G401 (cell line): ENCODE results near the gene POLR2F. TPM values are rescaled to one million over a fixed set of nuclear protein-coding genes. Genes with fewer than 3 reads are reported as not detected.
"Not testable (repeated sequence)": the region's sequence is repeated elsewhere in the genome, so short reads cannot be mapped to it uniquely, and the experiment has no call there.

ENCODE experiments used
- DNase-seq: peaks from one replicate; pipeline ENCODE4 v3.0.0-alpha.2; 2015; ENCODE audit warnings: low spot score
- in situ Hi-C: cut with HindIII; loops from 2 replicates; pipeline ENCODE4 v1.10.0; 2016; ENCODE audit warnings: low sequenced_read_pairs, mixed read lengths
- total RNA-seq: library from RNA; depleted of rRNA; stranded (reverse); fragments of >200 nt; shearing (Covaris generic); gene quantifications from 2 replicates; pipeline ENCODE4 v1.2.3, GENCODE V29; 2014

The POLR2F gene
- total RNA-seq, 1 experiment from 2014 or later = 225 TPM

- DNase-seq, in situ Hi-C loops: not testable (repeated sequence)
Observed at GRCh38 chr22:37947142-37947795, 6.2 kb upstream of the POLR2F start.

DNA sequence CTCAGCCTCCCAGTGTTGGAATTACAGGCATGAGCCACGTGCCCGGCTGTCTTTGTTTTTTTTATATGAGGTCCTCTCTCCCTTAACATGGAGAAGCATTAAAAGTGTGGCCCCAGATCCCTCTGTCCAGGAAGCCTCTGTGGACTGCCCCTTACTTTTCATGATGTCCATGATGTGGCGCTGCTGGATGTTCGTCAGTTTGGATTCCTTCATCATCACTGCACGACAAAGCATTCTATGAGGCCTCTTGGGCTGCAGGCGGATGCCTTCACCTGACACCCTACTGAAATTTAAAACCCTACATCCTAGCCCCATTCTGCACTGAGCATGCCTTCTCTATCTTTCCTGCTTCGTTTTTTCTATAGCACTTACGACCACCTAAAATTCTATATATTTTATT lies 2.2 kb upstream of the POLR2F start:
- peak; percentile 19 for DNase-seq
- in situ Hi-C loops = loop anchor here (25.0 kb wide), 1 partner anchor 89 kb away; no protein-coding TSS in a partner anchor

GRCh38 chr22:37952629-37953028 lies 870 bp upstream of the POLR2F start:
- peak; percentile 31 for DNase-seq

DNA sequence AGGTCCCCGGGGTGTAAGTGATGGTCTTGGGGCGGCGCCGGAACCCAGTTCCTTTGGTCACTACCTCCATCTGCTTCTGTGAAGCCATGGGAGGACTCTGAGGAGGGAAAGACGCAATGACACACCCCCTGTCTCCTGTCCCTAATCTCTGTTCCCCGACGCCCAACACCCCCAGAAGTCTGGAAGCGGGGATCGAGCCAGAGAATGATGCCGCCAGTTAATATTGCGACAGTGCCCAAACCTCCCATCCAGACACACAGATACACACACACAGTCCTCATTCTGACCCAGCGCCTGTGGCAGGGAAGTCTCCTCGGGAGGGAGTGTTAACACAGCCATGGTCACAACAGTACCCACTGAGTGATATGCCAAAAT lies 450 bp upstream of the POLR2F start:
- in situ Hi-C loops = loop anchor here (25.0 kb wide), 1 partner anchor 91 kb away; no protein-coding TSS in a partner anchor
- no peak for DNase-seq

More at GRCh38 chr22:37952629-37953028, 870 bp upstream of the POLR2F start:
- in situ Hi-C loops = loop anchor here (25.0 kb wide), 1 partner anchor 90 kb away; no protein-coding TSS in a partner anchor

DNA sequence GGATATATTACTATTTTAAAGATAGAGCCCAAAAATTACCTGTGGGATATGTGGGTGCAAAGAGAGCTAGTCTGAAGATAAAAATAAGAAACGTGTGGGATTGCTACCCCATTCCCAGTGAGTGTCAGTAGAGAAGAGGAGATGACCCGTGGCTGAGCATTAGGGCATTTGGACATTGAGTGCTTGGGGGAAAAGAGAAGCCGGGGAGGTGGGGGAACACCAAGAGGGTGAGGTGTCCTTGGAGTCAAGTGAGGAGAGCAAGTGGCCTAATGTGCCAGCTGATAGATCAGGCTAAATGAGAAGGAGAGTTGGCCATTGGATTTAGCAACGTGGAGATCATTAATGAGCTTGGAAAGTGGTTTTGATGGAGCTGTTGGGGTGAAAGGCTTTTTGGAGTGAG lies 1.2 kb downstream of the POLR2F start:
- in situ Hi-C loops = loop anchor here (25.0 kb wide), 1 partner anchor 92 kb away; no protein-coding TSS in a partner anchor
- no peak for DNase-seq

- DNase-seq = not testable (repeated sequence)
- in situ Hi-C loops = loop anchor here (25.0 kb wide), 1 partner anchor 94 kb away; no protein-coding TSS in a partner anchor
Observed at GRCh38 chr22:37955825-37956397, 2.4 kb downstream of the POLR2F start.

DNA sequence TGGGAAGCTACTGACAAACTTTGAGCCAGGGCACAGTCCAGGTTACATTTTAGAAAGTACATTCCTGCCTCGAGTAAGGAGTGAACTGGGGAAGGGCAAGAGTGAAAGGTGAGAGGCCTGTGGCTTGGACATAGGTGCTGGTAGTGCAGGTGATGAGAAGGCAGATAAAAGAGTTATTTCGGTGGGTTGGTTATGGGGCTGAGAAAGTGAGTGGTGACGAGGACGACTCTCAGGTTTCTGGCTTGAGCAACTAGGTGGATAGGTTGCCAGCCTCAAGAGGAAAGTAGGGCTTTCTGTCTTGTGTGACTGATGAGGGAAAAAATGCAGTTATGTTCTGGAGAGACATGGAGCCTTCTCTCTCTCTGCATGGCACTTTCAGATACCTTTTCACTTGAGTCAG lies 3.7 kb downstream of the POLR2F start:
- DNase-seq = no peak
- in situ Hi-C loops = loop anchor here (25.0 kb wide), 1 partner anchor 95 kb away; no protein-coding TSS in a partner anchor

DNA sequence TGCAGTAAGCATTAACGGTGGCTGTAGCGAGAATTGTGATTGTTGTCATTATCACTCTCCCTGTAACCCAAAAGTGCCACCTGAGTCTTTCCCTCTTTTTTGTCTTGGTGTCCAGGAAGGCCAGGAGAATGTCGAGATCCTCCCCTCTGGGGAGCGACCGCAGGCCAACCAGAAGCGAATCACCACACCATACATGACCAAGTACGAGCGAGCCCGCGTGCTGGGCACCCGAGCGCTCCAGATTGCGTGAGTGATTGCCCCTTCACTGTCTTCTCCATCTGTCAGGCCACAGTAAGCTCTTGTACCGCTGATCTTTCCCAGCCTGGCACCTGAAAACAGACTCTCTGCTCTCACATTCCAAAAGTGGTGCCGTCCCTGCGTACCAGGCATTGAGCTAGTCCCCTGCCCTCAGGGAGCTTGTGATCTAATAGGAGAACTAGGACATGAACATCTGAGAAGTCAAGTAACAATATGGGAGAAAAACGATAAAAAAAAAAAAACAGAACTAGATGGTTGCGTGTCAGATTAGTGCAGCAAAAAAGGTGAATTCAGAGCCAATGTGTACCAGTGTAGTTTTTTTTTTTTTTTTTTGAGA lies 5.8 kb downstream of the POLR2F start:
- in situ Hi-C loops = loop anchor here (25.0 kb wide), 1 partner anchor 97 kb away; no protein-coding TSS in a partner anchor
- no peak for DNase-seq

GRCh38 chr22:37961062-37961461 lies 7.6 kb downstream of the POLR2F start:
- no peak for DNase-seq
- in situ Hi-C loops = loop anchor here (25.0 kb wide), 1 partner anchor 99 kb away; no protein-coding TSS in a partner anchor

DNA sequence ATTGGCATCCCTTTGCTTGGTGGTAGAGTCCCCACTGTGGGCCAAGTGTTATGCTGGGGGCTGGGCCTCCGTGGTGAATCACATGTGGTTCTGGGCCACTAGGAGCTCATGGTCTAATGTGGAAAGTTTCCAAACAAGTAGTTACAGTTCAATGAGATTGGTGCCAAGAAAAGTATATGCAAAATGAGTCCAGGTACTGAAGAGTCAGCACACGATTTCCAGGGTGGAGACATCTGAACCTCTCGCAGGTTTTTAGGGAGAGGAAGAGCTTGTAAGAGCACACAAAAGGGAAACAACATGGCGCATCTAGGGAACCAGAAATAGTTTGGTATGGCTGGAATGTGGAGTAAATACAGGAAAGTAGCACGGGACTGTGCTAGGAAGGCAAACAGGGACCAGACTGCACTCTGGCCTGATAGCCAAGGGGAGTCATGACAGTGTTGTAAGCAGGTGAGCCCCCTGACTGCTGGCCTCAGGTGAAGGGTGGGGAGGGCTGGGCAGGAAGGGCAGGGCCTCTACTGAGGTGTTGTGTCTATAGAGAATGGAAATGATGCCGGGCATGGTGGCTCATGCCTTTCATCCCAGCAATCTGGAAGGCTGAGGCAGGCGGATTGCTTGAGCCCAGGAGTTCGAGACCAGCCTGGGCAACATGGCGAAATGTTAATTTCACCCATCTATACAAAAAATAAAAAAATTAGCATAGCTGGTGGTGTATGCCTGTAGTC lies 12.6 kb downstream of the POLR2F start:
- no peak for DNase-seq
- in situ Hi-C loops = loop anchor here (25.0 kb wide), 1 partner anchor 104 kb away; no protein-coding TSS in a partner anchor

GRCh38 chr22:37967147-37967546 lies 13.6 kb downstream of the POLR2F start:
- in situ Hi-C loops = loop anchor here (25.0 kb wide), 1 partner anchor 105 kb away; no protein-coding TSS in a partner anchor
- no peak for DNase-seq

DNA sequence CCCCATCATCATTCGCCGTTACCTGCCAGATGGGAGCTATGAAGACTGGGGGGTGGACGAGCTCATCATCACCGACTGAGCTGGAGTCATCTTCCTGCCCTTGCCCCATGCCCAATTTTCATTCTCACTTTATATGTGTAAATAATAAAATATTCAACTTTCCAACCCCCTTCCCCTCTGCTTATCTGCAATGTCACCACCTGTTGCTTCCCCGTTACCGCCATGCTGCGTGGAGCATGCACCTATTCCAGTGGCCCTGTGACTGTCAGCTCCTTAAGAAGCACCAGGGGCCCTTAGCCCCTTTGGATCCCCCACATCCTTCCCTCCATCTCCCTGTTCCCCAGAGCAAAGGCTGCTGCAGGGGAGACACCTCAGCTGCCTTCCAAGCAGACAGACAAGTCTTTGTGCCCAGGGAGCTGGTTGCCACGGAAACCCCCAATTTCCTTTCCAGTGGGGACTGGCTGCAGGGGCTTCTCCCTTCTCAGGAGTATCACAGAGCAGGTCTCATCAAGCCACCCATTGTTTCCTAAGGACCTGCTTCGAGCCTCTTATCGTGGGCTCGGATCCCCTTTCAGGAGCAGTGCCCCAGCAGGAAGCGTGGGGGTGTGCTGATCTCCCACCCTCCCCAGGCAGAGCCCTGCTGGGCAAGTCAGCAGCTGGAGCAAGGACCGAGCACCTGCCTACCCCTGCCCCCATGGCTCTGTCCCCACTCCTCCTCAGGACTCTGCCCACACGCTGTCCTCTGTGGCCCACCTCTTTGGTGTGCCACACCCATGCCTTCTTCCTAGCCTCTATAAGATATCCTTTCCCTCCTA lies 14.3 kb downstream of the POLR2F start:
- in situ Hi-C loops = loop anchor here (25.0 kb wide), 1 partner anchor 106 kb away; no protein-coding TSS in a partner anchor
- DNase-seq = no peak

- in situ Hi-C loops = loop anchor here (25.0 kb wide), 1 partner anchor 106 kb away; no protein-coding TSS in a partner anchor
- no peak for DNase-seq
Observed at GRCh38 chr22:37968452-37969251, 15.2 kb downstream of the POLR2F start.

DNA sequence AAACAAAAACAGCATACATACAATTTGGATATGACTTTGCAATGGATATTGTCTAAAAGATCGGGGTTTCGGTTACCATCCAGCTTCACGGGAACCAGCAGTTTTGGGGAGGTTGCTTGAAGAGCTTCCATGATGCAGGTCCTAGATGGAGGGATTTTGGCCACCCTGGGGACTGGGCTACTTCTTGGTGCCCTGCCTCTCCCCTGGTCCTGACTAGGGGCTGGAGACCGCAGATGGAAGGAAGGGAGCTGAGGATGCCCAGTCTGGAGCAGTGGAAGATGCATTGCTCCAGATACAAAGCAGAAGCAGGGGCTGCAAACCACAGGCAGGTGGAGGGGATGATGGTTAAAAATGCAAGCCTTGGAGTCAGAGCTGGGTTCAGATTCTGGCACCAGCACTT lies 17.4 kb downstream of the POLR2F start:
- in situ Hi-C loops = loop anchor here (25.0 kb wide), 1 partner anchor 109 kb away; no protein-coding TSS in a partner anchor
- no peak for DNase-seq

DNA sequence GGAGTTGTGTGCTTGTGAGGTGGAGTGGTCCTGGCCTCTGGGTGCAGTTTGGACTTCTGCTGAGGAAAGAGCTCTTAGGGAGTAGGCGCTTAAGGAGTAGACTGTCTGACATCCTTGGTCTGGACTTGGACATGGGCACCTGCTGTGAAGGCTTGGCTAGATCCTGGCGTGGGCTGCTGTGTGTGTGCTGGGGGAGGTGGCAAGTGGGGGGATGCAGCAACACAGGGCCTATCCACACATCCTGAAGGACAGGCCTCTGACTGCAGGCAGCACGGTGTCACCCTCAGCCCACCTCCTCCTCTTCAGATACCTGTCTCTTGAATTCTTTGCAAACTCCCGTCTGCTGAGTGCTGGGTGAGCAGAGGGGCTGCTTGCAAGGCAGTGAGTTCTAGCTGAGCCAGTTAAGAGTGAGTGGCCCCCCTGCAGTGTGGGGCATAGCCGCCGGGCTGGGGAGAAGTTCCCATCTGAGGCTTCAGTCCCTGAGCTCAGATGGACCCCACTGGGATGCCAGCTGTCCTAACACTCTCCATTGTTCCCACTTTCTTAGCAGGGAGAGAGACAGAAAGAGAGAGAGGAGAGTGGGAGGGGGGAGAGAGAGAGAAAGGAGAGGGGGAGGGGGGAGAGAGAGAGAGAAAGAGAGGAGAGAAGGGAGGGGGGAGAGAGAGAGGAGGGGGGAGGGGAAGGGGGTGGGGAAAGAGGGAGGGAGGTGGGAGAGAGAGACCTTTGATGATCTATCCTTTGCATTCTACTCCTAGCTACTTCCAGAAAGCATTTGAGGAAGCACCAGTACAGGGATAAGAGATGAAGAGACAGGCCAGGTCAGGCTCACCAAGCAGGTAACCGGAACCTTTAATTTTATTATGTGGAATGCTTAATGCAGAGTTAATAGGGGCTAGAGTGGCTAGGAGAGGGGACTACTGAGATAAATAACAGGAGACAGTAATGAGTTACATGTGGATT lies 18.3 kb downstream of the POLR2F start:
- DNase-seq = no peak

GRCh38 chr22:37972527-37972926 lies 19.0 kb downstream of the POLR2F start:
- in situ Hi-C loops = loop anchor here (25.0 kb wide), 1 partner anchor 110 kb away; no protein-coding TSS in a partner anchor
- no peak for DNase-seq

More for the DNA sequence above, 18.3 kb downstream of the POLR2F start:
- in situ Hi-C loops = loop anchor here (25.0 kb wide), 1 partner anchor 109 kb away; no protein-coding TSS in a partner anchor
